Measurements from ENCODE around the gene UVRAG. TPM values are rescaled to one million over a fixed set of nuclear protein-coding genes. Genes with fewer than 3 reads are reported as not detected.

The UVRAG gene
- total RNA-seq, 1 donor from 2014 or later = 34.0 TPM

DNA sequence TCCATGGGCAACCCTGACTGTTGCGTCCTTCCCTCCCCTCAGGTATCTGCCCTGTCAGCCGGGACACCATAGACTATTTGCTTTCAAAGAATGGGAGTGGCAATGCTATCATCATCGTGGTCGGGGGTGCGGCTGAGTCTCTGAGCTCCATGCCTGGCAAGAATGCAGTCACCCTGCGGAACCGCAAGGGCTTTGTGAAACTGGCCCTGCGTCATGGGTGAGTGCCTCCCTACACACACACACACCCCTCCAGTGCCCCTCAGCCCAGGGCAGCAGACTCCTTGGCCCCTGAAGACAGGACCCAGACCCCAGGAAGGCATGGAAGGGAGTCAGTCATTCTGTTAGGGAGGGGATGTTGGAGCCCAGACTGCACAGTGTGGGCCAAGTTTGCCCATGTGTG, 17.9 kb upstream of the UVRAG start:
- Histone ChIP-seq H3K4me1 (no peaks in the 10 kb centered on the region), H3K27ac (no peak overlapping the region), H3K4me3 (no peak overlapping the region), H3F3A (ENCODE audit: low read depth) (no peaks in the 10 kb centered on the region), H4K20me1 (ENCODE audit: low read depth) (no peaks in the 10 kb centered on the region), H3K36me3 (no peaks in the 10 kb centered on the region), H3K9ac (no peak overlapping the region), H3K27me3 (no peaks in the 10 kb centered on the region), H2AFZ (replicated peaks) (no peak overlapping the region), H3K79me2 (ENCODE audit: low read depth) (no peaks in the 10 kb centered on the region), H3K9me3 (ENCODE audit: low read depth) (no peaks in the 10 kb centered on the region), H3K4me2 (no peak overlapping the region)
- Mint-ChIP-seq H3K4me1 (peaks cover 10% of the 10 kb centered on the region), H3K36me3 (no peaks in the 10 kb centered on the region), H3K4me3 (no peak overlapping the region), H3K9me3 (no peaks in the 10 kb centered on the region), H3K27me3 (ENCODE audit: insufficient read depth, low read depth) (peaks cover 7% of the 10 kb centered on the region), H3K27ac (no peak overlapping the region)
- DNase-seq (ENCODE audit: low spot score) = no peak
- TF ChIP-seq, protein P1, sequence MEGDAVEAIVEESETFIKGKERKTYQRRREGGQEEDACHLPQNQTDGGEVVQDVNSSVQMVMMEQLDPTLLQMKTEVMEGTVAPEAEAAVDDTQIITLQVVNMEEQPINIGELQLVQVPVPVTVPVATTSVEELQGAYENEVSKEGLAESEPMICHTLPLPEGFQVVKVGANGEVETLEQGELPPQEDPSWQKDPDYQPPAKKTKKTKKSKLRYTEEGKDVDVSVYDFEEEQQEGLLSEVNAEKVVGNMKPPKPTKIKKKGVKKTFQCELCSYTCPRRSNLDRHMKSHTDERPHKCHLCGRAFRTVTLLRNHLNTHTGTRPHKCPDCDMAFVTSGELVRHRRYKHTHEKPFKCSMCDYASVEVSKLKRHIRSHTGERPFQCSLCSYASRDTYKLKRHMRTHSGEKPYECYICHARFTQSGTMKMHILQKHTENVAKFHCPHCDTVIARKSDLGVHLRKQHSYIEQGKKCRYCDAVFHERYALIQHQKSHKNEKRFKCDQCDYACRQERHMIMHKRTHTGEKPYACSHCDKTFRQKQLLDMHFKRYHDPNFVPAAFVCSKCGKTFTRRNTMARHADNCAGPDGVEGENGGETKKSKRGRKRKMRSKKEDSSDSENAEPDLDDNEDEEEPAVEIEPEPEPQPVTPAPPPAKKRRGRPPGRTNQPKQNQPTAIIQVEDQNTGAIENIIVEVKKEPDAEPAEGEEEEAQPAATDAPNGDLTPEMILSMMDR (IDR thresholded peaks at IDR 0.05) = no peak
- no peak for TF ChIP-seq EZH2phosphoT487 (IDR thresholded peaks at IDR 0.05)
- TF ChIP-seq EZH2 (IDR thresholded peaks at IDR 0.05) = no peak

DNA sequence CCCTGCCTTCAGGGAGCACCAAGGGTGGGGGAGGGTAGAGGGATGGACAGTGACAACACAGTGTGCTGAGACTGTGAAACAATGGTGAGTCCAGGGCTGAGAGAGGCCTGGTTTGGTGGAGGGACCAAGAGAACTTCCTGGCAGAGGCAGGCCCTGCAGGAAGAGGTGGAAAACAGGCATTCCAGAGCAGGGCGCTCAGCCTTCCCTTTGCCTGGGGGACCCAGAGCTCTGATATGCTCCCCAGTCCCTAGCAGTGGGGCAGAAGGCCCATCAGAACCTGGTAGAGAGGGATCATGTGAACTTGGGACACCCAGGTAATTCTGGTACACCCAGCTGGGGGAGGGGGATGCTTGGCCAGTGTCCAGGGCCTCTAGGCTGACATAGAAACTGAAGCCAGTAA, 17.2 kb upstream of the UVRAG start:
- Histone ChIP-seq H2AFZ (replicated peaks) (no peak overlapping the region), H3K27ac (no peak overlapping the region), H3K4me3 (no peak overlapping the region), H3K79me2 (ENCODE audit: low read depth) (no peaks in the 10 kb centered on the region), H4K20me1 (ENCODE audit: low read depth) (no peaks in the 10 kb centered on the region), H3K4me1 (no peaks in the 10 kb centered on the region), H3F3A (ENCODE audit: low read depth) (no peaks in the 10 kb centered on the region), H3K4me2 (no peak overlapping the region), H3K9me3 (ENCODE audit: low read depth) (no peaks in the 10 kb centered on the region), H3K9ac (no peak overlapping the region), H3K27me3 (no peaks in the 10 kb centered on the region), H3K36me3 (no peaks in the 10 kb centered on the region)
- Mint-ChIP-seq H3K27me3 (ENCODE audit: insufficient read depth, low read depth) (peaks cover 9% of the 10 kb centered on the region), H3K4me1 (peaks cover 10% of the 10 kb centered on the region), H3K4me3 (no peak overlapping the region), H3K27ac (no peak overlapping the region), H3K9me3 (no peaks in the 10 kb centered on the region), H3K36me3 (no peaks in the 10 kb centered on the region)
- DNase-seq (ENCODE audit: low spot score) = no peak
- TF ChIP-seq, protein P1 (IDR thresholded peaks at IDR 0.05) = no peak
- no peak for TF ChIP-seq EZH2phosphoT487 (IDR thresholded peaks at IDR 0.05)
- TF ChIP-seq EZH2 (IDR thresholded peaks at IDR 0.05) = no peak

DNA sequence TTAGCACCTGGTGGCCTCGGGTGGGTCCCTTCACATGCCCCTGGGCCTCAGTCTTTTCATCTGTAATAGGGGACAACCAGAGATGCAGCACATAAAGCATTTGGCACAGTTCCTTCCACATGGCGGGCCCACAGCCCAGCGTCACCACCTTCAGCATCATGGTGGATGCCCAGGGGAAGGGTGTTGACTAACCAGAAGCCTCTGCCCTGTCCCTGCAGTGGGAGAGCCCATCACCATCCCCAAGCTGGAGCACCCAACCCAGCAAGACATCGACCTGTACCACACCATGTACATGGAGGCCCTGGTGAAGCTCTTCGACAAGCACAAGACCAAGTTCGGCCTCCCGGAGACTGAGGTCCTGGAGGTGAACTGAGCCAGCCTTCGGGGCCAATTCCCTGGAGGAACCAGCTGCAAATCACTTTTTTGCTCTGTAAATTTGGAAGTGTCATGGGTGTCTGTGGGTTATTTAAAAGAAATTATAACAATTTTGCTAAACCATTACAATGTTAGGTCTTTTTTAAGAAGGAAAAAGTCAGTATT, 14.8 kb upstream of the UVRAG start:
- Mint-ChIP-seq H3K36me3 (no peaks in the 10 kb centered on the region), H3K9me3 (no peaks in the 10 kb centered on the region), H3K27ac (no peak overlapping the region), H3K27me3 (ENCODE audit: insufficient read depth, low read depth) (peaks cover 9% of the 10 kb centered on the region), H3K4me3 (no peak overlapping the region), H3K4me1 (peaks cover 7% of the 10 kb centered on the region)
- no peak for DNase-seq (ENCODE audit: low spot score)
- H3K27me3 ChIP-seq = no peaks in the 10 kb centered on the region
- no peak overlapping the region for H3K4me3 ChIP-seq
- H3K9ac ChIP-seq = no peak overlapping the region
- no peak for TF ChIP-seq EZH2 (IDR thresholded peaks at IDR 0.05)
- no peak overlapping the region for H3K4me2 ChIP-seq
- no peak overlapping the region for H2AFZ ChIP-seq (replicated peaks)
- H3K27ac ChIP-seq = no peak overlapping the region
- no peaks in the 10 kb centered on the region for H3F3A ChIP-seq (ENCODE audit: low read depth)
- H3K4me1 ChIP-seq = no peaks in the 10 kb centered on the region
- H3K36me3 ChIP-seq = no peaks in the 10 kb centered on the region
- no peaks in the 10 kb centered on the region for H3K9me3 ChIP-seq (ENCODE audit: low read depth)
- no peaks in the 10 kb centered on the region for H4K20me1 ChIP-seq (ENCODE audit: low read depth)
- no peaks in the 10 kb centered on the region for H3K79me2 ChIP-seq (ENCODE audit: low read depth)

DNA sequence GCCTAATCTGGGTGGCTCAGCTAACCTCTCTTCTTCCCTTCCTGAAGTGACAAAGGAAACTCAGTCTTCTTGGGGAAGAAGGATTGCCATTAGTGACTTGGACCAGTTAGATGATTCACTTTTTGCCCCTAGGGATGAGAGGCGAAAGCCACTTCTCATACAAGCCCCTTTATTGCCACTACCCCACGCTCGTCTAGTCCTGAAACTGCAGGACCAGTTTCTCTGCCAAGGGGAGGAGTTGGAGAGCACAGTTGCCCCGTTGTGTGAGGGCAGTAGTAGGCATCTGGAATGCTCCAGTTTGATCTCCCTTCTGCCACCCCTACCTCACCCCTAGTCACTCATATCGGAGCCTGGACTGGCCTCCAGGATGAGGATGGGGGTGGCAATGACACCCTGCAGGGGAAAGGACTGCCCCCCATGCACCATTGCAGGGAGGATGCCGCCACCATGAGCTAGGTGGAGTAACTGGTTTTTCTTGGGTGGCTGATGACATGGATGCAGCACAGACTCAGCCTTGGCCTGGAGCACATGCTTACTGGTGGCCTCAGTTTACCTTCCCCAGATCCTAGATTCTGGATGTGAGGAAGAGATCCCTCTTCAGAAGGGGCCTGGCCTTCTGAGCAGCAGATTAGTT, 14.2 kb upstream of the UVRAG start:
- peaks cover 9% of the 10 kb centered on the region for H3K27me3 Mint-ChIP-seq (ENCODE audit: insufficient read depth, low read depth)
- Histone ChIP-seq H3K79me2 (ENCODE audit: low read depth) (no peaks in the 10 kb centered on the region), H3K27ac (no peak overlapping the region), H3K9me3 (ENCODE audit: low read depth) (no peaks in the 10 kb centered on the region), H3K4me3 (no peak overlapping the region), H3K27me3 (no peaks in the 10 kb centered on the region), H3F3A (ENCODE audit: low read depth) (no peaks in the 10 kb centered on the region), H3K4me1 (no peaks in the 10 kb centered on the region), H4K20me1 (ENCODE audit: low read depth) (no peaks in the 10 kb centered on the region), H3K9ac (no peak overlapping the region), H3K36me3 (no peaks in the 10 kb centered on the region), H2AFZ (replicated peaks) (no peak overlapping the region), H3K4me2 (no peak overlapping the region)
- H3K4me1 Mint-ChIP-seq = peaks cover 7% of the 10 kb centered on the region
- DNase-seq (ENCODE audit: low spot score) = no peak
- H3K9me3 Mint-ChIP-seq = no peaks in the 10 kb centered on the region
- no peaks in the 10 kb centered on the region for H3K36me3 Mint-ChIP-seq
- TF ChIP-seq, protein P1 (IDR thresholded peaks at IDR 0.05) = no peak
- TF ChIP-seq EZH2 (IDR thresholded peaks at IDR 0.05) (no peak), EZH2phosphoT487 (IDR thresholded peaks at IDR 0.05) (no peak)
- peak overlapping the region; percentile 69 for H3K27ac Mint-ChIP-seq
- no peak overlapping the region for H3K4me3 Mint-ChIP-seq

Measured in neural progenitor cell (in vitro differentiated cells).